Activated CD4-positive, CD25-positive, alpha-beta regulatory T cell (primary cell): ENCODE measurements around the gene POU2F2.

Experiments used
- DNase-seq, 4 experiments: peaks; one replicate each; lab custom pipeline; 2025; lab: John Stamatoyannopoulos, UW

The POU2F2 gene

GRCh38 chr19:42154471-42155323, 22.5 kb upstream of the POU2F2 start:
- no peak for DNase-seq

GRCh38 chr19:42153672-42154433, 21.6 kb upstream of the POU2F2 start:
- no peak for DNase-seq

GRCh38 chr19:42152910-42153671, 20.8 kb upstream of the POU2F2 start:
- no peak for DNase-seq

DNA sequence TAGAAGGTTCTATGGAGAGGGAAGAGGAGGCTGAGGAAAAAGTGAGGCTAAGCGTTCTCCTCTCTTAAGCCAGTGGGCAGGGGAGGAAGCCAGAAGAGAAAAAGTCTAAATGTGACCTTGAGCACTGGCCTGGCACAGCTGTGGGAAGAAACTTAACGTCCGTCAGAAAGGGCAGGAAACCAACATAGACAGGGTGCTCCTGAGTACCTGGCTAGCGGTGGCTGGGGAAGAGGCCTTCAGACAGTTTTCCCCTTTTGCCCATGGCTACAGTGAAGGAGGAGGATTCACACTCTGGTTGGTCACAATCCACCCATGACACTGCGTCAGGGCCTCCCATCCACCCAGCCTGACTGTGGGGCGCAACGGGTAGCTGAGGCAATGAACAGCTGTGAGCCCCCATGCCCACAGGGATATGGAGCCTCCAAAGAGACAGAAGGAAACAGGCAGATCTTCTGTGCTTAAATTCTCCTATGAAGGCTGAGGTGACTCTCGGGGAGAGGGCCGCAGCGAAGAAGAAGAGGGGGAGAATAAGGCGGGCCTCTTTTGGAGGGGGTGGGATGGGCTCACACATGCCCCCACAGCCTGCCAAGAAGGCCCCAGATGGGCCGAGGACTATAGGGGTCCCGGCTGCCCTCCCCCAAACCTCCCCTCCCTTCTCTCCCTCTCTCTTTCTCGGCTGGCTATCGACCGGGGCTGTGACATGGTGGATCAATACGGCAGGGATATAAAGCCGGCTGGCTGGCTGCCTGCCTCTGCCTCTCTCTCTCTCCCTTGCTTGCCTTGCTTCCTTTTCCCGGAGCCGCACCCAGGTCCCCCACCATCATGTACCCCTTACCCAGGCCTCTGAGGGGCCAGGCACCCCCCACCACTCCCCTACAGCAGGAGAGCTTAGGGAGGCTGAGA, 19.8 kb upstream of the POU2F2 start:
- no peak for DNase-seq

GRCh38 chr19:42150911-42151361, 18.7 kb upstream of the POU2F2 start:
- no peak for DNase-seq

DNA sequence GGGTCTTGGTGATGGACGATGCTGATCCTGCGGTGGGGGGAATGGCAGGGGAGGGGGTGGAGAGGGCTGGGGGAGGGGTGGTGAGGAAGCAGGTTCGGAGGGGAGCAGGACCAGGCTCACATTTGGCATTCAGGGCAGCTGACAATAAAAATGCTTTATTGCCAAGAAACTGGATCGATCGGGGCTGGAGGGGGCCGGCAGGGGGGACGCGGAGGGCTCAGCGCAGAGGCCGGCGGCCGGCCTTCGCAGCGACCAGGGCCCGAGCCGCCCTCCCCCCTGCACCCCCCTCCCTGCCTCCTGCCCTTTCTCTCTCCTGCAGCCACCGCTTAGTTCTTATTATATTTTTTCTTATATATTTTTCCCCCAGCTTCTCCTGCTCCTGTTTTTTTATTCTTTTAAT, 18.1 kb upstream of the POU2F2 start:
- DNase-seq, result no peak

- DNase-seq, result no peak
Measured at GRCh38 chr19:42149447-42150202, 17.4 kb upstream of the POU2F2 start.

DNA sequence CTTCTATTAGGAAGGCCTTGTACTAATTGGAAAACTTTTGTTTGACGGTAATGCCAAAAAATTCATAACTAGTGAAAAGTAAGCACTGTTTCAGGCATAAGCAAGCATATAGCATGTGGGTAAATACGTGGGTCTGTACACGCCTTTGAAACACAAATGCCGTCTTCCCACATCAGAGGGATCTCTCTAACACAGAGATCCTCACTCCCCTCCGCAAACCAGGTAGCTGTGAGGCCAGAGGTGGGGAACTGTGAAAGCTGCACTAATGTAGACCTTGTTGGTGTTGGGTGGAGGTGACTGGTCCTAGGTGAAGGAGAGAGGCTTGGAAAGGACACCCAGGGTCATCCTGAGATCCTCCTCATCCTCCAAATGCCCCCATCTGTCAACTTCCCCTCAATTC, 16.0 kb upstream of the POU2F2 start:
- no peak for DNase-seq

DNA sequence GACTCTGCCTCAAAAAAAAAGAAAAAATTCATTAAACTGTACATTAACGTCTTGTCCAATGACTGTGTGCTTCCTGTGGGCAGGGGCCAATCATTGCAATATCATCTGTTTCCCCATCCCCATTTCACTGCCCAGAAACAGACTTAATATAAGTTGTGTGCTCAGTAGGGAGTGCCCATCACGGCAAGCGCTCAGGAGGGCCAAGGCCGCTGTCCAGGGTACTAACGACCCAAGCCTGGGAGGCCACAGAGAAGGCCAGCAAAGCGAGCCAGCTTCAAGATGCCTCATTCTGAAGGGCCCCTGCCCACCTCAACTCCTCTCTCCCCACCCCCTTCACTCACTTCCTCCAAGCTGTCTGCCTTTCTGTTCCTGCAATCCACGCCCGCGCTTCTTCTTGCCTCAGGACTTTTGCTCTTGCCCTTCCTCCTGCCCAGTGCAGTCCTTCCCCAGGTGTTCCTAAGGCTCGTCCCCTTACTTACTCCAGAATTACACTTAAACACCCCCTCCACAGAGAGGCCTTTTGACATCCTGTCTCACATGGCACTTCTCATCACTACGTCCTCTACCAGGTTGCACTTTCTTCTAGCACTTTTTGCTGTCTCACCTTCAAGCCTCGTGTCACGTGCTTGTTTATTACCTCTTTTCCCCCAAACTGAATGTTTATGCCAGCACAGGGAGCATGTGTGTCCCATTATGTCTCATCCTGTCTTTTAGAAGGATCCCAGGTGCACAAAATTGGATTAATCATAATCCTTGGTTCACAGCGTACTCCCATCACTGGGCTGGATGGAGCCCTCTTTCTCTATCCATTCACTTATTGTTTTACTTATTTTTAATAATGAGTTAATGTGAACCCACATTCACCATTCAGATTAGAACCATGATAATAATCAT, 11.3 kb upstream of the POU2F2 start:
- DNase-seq, result no peak

- no peak for DNase-seq
Measured at GRCh38 chr19:42140125-42140754, 8.0 kb upstream of the POU2F2 start.

DNA sequence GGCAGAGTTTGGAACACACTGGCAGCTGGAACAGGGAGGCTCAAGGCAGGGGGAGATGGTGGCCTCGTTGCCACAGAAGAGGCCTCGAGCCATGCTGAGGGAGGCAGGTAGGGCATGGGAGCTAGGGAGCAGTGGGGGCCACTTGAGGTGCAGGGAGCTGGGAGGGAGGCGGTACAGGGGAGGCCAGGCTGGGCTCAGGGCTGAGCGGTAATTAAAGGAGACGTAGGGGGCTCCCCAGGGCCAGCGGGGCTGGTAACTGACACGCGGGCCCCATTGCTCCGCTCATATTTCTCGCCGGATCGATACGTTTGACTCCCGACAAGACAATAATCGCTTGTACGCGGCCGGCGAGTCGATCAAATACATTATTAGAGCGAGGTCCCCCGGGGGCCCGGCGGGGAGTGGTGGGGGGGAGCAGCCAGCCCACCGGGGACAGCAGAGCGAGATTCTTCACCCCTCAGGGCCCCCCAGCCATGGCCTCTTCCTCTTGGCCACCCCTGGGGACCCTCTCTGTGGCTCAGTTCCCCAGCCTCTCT, 2.4 kb upstream of the POU2F2 start:
- no peak for DNase-seq

DNA sequence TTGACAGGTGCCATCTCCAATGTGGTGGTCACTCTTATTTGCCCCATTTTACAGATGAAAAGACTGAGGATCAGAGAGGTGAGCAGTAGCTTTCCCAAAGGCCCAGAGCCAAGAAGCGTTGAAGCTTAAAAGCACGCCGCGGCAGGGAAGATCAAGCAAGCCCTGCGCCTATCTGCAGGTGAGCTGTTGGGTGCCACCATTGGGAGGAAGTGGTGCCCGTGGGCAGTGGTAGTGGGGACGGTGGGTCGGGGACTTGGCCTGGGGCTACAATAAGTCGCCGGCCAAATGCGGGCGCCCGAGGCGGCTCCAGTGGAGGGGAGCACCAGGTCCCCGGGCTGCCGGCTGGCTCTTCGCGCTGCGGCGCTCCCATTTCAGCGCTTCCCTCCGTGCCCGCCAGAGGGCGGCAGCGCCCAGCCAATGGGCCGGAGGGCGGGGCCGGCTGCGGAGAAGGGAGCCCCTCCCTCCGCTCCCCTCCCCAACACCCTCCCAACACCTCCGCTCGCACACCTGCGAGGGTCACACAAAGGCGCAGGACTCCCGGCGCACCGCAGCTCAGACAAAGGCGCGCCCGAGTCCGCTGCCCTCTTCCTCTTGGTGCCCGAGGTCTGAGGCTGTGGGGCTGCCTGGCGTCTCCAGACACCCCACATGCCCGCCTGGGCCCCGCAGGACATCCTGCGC, 744 bp upstream of the POU2F2 start:
- DNase-seq, result peak; percentile 75 to 85 (median 76)

- no peak for DNase-seq
Measured at GRCh38 chr19:42131149-42132029, 857 bp downstream of the POU2F2 start.

GRCh38 chr19:42130254-42130573, 2.0 kb downstream of the POU2F2 start:
- DNase-seq, result no peak

DNA sequence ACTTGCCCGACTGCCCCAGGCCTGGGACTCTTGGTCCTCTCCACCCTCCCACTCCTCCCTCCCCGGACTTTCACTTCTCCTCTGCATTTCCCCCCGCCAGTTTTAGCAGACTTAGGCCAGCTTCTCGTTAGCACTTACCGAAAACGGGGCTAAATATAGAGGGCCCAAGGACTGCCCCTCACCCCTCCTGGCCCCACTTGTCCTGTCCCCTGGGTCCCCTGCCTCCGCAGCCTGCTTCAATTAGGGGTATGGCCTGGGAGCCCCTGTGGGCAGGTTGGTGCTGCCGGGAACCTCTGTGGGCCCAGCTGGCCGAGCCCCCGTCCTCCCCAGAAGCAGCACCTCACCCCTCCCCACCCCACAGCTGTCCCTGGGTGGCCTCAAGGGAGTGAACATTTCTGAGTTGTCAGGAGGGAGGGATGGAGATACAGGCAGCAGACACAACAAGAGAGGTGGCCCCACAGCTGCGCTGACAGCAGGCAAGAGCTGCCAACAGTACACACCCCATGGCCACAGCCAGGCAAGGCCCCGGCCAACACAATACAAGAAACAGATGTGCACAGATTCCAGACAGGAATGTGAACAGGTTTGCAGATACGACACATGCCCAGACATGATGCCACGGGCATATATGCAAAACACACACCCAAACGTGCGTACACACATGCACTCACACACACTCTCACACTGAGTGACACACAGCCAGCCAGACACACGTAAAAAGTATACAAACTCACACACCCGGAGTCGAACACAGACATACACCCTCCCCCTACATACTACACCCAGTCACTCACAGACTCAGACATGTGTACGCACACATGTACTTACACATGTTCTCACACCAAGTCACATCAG, 2.6 kb downstream of the POU2F2 start:
- DNase-seq, result no peak

DNA sequence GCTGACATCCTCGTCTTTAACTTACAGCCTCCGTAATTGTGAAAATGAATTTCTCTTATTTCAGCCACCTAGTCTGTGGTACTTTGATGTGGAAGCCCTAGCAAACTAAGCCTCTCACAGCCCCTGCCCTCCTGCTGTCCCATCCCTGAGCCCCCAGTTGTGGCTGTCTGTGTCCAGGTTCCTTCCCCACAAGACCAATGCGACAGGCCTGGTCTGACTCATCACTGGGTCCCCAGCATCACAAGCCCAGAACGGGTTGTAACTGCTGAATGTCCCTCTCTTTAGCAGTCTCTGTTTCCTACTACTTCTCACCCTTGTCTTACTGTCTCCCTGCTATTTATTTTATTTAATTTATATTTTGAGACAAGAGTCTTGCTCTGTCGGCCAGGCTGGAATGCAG, 5.7 kb downstream of the POU2F2 start:
- no peak for DNase-seq
